Kidney (tissue), 14 donors: ENCODE data around the gene CENPB. TPM values are rescaled to one million over a fixed set of nuclear protein-coding genes. Genes with fewer than 3 reads are reported as not detected.

Source experiments
- DNase-seq, 5 donors: peaks; one replicate each; pipeline ENCODE4 v3.0.0-alpha.2; 2013 to 2020
- FAIRE-seq: peaks from 2 replicates; lab custom pipeline; 2012; peaks lifted over from hg19 to GRCh38; lab: Jason Lieb, UNC
- H3K27ac ChIP-seq, 2 donors: one replicate each; pipeline ENCODE4 v1.7.0; 2013; ENCODE audit warnings: low read depth in 2 of 2, low read length in 2 of 2, inconsistent platforms in 1 of 2
- H3K27me3 ChIP-seq: one replicate; pipeline ENCODE4 v1.7.1; 2013; ENCODE audit warnings: low read length, inconsistent platforms; ENCODE audit not compliant: control insufficient read depth, insufficient read depth
- H3K36me3 ChIP-seq, 3 donors: one replicate each; pipeline versions ENCODE4 v1.7.0 to v1.7.1; 2013; ENCODE audit warnings: low read length in 3 of 3, control low read depth in 1 of 3, inconsistent platforms in 1 of 3; ENCODE audit not compliant: insufficient read depth in 3 of 3, control insufficient read depth in 2 of 3
- H3K4me1 ChIP-seq, 3 donors: one replicate each; pipeline versions ENCODE4 v1.7.0 to v1.7.1; 2013; ENCODE audit warnings: low read length in 3 of 3, inconsistent platforms in 1 of 3, low read depth in 1 of 3; ENCODE audit not compliant: control insufficient read depth in 2 of 3, insufficient read depth in 2 of 3
- H3K4me3 ChIP-seq, 3 donors: one replicate each; pipeline versions ENCODE4 v1.7.0 to v1.8.1; 2013; ENCODE audit warnings: low read length in 3 of 3, control low read depth in 1 of 3, inconsistent platforms in 1 of 3
- H3K9ac ChIP-seq, 3 donors: one replicate each; pipeline versions ENCODE4 v1.7.0 to v1.7.1; 2013; ENCODE audit warnings: low read length in 3 of 3, control low read depth in 1 of 3, inconsistent platforms in 1 of 3
- H3K9me3 ChIP-seq, 3 donors: one replicate each; pipeline versions ENCODE4 v1.7.0 to v1.7.1; 2013; ENCODE audit warnings: low read length in 3 of 3, control low read depth in 1 of 3, inconsistent platforms in 1 of 3; ENCODE audit not compliant: control insufficient read depth in 2 of 3, insufficient read depth in 1 of 3
- CTCF ChIP-seq: IDR thresholded peaks from 3 replicates; pipeline ENCODE4 v1.5.1; 2012; ENCODE audit warnings: mild to moderate bottlenecking, moderate library complexity, borderline replicate concordance; ENCODE audit not compliant: insufficient read depth; ENCODE audit errors: extremely low read depth
- intact Hi-C: fragments of 100-400 bp; cut with DNase I; formaldehyde crosslinking; loops from one replicate; pipeline ENCODE4 v1.11.1; 2022
- polyA plus RNA-seq: library from polyadenylated mRNA; stranded (reverse); fragments of 350-450 nt; fragmentation: Illumina TruSeq; extraction: RNeasy Lipid Tissue Mini Kit (QIAGEN cat#74804); gene quantifications from one replicate; pipeline ENCODE4 v1.2.3, GENCODE V29; 2014; ENCODE audit warnings: low read depth, low replicate concordance; ENCODE audit not compliant: insufficient read depth
- total RNA-seq: library from RNA; stranded (reverse); fragmentation: NEBNext Ultra II Directional; extraction: Animal tissue kit (Norgen Biotek cat#: 25700); gene quantifications from one replicate; pipeline ENCODE4 v1.2.1, GENCODE V29; 2021
- donor health status: control.
- donor health status: control.
- donor health status: control.
- donor health status: control.
- donor health status: control.
- donor health status: DM: yes; HTN: yes; CAD: no.
- donor health status: Normal renal cell carcinoma (clear cell type).

Gene CENPB
- total and polyA plus RNA-seq, 2 donors from 2014 or later, result 56.2 to 99.8 TPM

- Histone ChIP-seq H3K4me3 (peak overlapping the region; percentile 42 to 69 (median 61)), H3K36me3 (no peaks in the 10 kb centered on the region), H3K27me3 (no peaks in the 10 kb centered on the region), H3K9me3 (no peaks in the 10 kb centered on the region), H3K27ac (no peak overlapping the region), H3K4me1 (peaks cover 0 to 19% (median 10%) of the 10 kb centered on the region in 3 donors), H3K9ac (peak overlapping the region in 2 of 3 donors; percentile 33 to 55)
- peak in 1 of 5 donors; percentile 27 for DNase-seq
- no peak for TF ChIP-seq CTCF
- no peak for FAIRE-seq
- intact Hi-C loops, result no loop called here
Measured at GRCh38 chr20:3777381-3777715, 9.2 kb downstream of the CENPB start.

GRCh38 chr20:3775457-3776108, 11.0 kb downstream of the CENPB start:
- Histone ChIP-seq H3K36me3 (no peaks in the 10 kb centered on the region), H3K9me3 (no peaks in the 10 kb centered on the region), H3K4me1 (peaks cover 0 to 13% (median 5%) of the 10 kb centered on the region in 3 donors), H3K27ac (no peak overlapping the region), H3K4me3 (no peak overlapping the region), H3K9ac (no peak overlapping the region), H3K27me3 (no peaks in the 10 kb centered on the region)
- intact Hi-C loops, result no loop called here
- FAIRE-seq (no peak), DNase-seq (no peak)
- no peak for TF ChIP-seq CTCF

GRCh38 chr20:3771552-3772058, 14.9 kb downstream of the CENPB start:
- peaks cover 0 to 11% (median 3%) of the 10 kb centered on the region in 3 donors for H3K4me1 ChIP-seq
- no peak overlapping the region for H3K9ac ChIP-seq
- FAIRE-seq, result no peak

More at GRCh38 chr20:3771552-3772058, 14.9 kb downstream of the CENPB start:
- no peaks in the 10 kb centered on the region for H3K27me3 ChIP-seq
- intact Hi-C loops, result no loop called here
- DNase-seq, result no peak
- H3K4me3 ChIP-seq, result no peak overlapping the region
- no peaks in the 10 kb centered on the region for H3K36me3 ChIP-seq
- no peaks in the 10 kb centered on the region for H3K9me3 ChIP-seq
- TF ChIP-seq CTCF, result no peak
- no peak overlapping the region for H3K27ac ChIP-seq
